HG03469 (cell line): ENCODE results near the gene SZT2.
"Not testable (repeated sequence)": the region's sequence is repeated elsewhere in the genome, so short reads cannot be mapped to it uniquely, and the experiment has no call there.

ENCODE experiments used
- ATAC-seq: cut with Tn5 transposase; IDR thresholded peaks from one replicate; pipeline ENCODE4 v1.9.1; 2021; ENCODE audit warnings: mild to moderate bottlenecking, moderate library complexity, moderate number of reproducible peaks; ENCODE audit not compliant: unreplicated experiment

Gene SZT2

GRCh38 chr1:43451701-43452532 lies 62.2 kb downstream of the SZT2 start:
- ATAC-seq = no peak

GRCh38 chr1:43452789-43453441 lies 63.2 kb downstream of the SZT2 start:
- ATAC-seq = no peak

GRCh38 chr1:43453442-43454269 lies 64.0 kb downstream of the SZT2 start, which contains the start of gene HYI:
Gene HYI, minus strand, starts transcription at chr1:43453931. Its CDS starts 138 bp downstream, at chr1:43453793.
- ATAC-seq = peak; percentile 31

GRCh38 chr1:43454270-43455011 lies 64.7 kb downstream of the SZT2 start:
- ATAC-seq = peak; percentile 47

GRCh38 chr1:43455213-43455889 lies 65.7 kb downstream of the SZT2 start:
- ATAC-seq = no peak

GRCh38 chr1:43458379-43458778 lies 68.7 kb downstream of the SZT2 start:
- ATAC-seq = not testable (repeated sequence)

GRCh38 chr1:43460988-43461693 lies 71.4 kb downstream of the SZT2 start:
- no peak for ATAC-seq

- ATAC-seq = no peak
Observed at GRCh38 chr1:43463479-43463878, 73.8 kb downstream of the SZT2 start.

GRCh38 chr1:43464681-43465504 lies 75.2 kb downstream of the SZT2 start:
- no peak for ATAC-seq

GRCh38 chr1:43465505-43466067 lies 75.9 kb downstream of the SZT2 start:
- no peak for ATAC-seq

GRCh38 chr1:43466403-43466802 lies 76.7 kb downstream of the SZT2 start:
- no peak for ATAC-seq

- no peak for ATAC-seq
Observed at GRCh38 chr1:43468414-43468813, 78.7 kb downstream of the SZT2 start.

GRCh38 chr1:43469932-43470331 lies 80.2 kb downstream of the SZT2 start:
- no peak for ATAC-seq

- ATAC-seq = no peak
Observed at GRCh38 chr1:43472087-43472462, 82.4 kb downstream of the SZT2 start.

- ATAC-seq = not testable (repeated sequence)
Observed at GRCh38 chr1:43472463-43473151, 82.9 kb downstream of the SZT2 start.

GRCh38 chr1:43473463-43473862 lies 83.8 kb downstream of the SZT2 start:
- no peak for ATAC-seq

GRCh38 chr1:43475611-43476401 lies 86.1 kb downstream of the SZT2 start:
- ATAC-seq = not testable (repeated sequence)
